ENCODE results near the gene ANKRD53.
"Not testable (repeated sequence)": the region's sequence is repeated elsewhere in the genome, so short reads cannot be mapped to it uniquely, and the experiment has no call there.

Gene ANKRD53

DNA sequence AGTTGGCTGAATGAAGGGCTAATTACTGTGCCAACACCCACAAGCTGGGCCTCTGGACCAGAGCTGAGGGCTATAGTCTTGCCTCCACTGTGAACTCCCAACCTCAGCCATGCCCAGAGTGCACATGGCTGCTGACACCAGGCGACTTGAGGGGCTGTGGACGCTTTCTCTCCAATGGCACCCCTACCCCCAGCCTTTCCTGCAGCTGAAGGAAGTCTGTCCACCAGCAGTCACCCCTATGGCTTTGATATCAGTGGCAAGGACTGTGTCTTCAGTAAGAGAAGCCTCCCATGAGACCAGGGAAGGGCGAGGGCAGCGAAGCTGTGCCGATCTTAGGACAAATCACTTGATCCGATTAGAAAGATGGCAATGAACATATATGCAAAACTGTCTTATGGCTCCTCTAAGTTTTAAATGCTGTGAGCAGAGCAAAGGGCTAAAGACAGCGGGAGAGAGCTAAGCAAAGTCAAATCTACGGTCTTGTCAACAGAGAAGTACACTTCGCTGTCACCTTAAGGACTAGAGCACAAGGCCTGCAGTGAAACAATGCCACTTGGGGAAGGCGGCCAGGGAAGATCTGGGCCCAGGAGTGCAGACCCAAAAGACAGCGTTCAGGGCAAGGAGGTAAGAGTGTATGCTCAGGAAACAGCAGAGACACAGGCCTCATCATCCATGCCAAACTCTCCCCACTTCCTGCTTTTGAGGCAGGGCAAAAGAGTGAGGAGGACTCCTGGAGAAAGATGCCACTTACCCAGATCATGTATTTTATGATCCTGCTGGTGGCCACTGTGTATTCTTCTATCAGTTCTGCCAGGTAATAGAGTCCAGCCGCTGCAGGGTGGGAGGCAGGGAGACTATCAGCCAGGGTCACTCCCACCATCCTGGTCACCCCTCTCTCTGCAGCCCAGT lies 14.8 kb downstream of the ANKRD53 start:
- no peak for DNase-seq

DNA sequence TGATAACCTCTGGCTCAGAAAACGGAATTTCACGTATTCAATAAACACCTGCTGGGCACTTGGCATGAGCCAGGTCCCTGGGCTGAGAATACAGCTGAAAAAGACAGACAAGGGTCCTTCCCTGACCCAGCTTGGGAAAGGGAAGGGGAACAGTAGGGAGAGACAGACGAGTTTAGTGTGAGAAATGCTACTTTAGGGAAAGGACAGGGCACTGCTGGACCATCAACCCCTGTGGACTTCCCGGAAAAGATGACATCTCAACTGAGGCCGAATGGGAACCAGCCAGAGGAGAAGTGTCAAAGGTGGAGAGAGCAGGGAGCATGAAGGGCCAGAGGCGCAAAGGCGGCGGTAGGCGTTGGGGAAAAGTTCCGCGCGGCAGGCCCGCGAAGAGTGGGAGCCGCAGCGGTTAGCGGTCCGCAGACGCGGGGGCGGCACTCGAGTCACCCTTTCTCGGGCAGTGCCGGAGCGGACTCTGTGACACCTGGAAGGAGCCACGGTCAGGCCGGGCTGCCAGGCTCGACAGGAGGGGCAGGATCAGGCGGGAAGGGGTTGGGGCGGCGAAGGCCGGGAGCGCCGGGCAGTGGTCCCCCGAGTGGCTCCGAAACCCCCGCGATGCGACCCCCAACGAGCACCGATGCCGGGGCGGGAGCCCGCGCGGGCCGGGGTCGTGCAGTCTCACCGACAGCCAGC lies 15.7 kb downstream of the ANKRD53 start:
- no peak for DNase-seq

DNA sequence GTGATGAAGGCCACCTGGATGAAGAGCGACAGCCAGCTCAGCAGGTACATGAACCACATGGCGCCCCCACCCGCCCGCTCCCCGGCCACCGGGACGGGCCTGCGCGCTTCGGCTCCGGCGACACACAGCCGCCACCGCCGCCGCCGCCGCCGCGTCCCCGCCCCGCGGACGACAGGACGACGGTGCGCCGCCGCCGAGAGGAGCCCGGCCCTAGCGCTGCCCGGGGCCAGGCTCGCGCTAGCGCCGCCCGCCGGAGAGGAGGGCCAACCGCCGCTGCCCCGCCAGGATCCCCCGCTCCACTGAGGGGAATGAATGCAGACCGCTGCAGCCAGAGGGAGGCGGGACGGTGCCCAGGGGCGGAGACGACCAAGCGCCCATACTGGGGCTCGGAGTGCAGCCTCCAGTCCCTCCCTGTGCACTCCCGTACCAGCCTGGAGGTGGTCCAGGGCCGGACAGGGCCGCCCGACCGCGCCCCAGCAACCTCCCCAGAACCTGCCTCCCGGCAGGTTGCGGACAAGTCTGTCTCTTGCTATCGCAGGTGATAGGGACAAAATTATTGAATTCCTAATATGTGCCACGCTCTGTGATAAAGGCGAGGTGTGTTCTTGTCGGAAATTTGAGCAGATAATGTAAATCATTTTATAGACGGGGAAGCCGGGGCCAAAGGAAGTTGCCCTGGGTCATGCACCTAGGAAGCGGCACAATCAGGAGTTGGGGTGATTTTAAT lies 16.4 kb downstream of the ANKRD53 start, which contains the start of gene TEX261:
Gene TEX261, minus strand, starts transcription at position 175 of the 727 bp plus-strand sequence. Its CDS starts 116 bp downstream, at position 59.
- peak; percentile 87 for DNase-seq

DNA sequence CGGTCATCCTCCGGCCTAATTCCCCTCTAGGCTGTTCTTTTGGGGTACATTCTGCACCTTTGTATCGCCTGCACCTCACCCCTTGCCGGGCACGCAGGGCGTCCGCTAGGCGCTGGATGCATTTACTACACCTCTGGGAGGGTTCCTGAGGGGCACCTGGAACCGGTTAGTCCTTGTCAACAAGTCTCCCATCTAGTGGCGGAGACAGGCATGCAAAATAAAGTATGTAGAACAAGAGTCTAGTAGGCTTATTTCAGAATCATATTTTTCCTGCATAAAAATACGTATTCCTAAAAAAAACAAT lies 16.9 kb downstream of the ANKRD53 start:
- DNase-seq = peak; percentile 27

DNA sequence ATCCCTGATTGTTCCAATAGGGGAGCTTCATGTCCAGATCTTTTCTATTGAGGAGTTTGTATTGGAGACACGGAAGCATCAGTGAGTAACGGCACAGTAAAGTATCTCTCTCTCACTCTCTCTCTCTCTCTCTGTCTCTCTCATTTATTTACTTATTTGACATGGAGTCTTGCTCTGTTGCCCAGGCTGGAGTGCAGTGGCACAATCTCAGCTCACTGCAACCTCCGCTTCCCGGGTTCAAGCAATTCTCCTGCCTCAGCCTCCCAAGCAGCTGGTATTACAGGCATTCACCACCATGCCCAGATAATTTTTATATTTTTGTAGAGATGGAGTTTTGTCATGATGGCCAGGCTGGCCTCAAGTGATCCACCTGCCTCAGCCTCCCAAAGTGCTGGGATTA lies 20.5 kb downstream of the ANKRD53 start:
- DNase-seq = not testable (repeated sequence)

DNA sequence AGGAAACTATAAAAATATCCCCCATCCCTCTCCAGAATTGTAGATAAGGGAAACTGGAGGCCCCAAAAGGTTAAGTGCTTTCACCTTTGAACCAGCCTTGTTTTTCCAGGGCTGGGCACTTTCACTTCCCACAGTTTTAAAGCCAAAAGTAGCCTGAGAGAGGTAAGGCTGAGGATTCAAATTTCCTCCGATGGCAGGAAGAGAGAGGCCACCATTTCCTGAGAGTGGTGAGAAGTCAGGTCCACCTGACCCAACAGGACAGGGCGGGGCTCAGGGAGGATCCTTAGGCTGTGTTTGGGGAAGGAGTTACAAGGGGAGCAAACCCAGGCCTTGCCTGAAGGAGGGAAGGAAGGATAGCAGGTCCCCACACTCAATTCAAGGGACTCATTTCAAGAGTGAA lies 20.9 kb downstream of the ANKRD53 start:
- DNase-seq = no peak

DNA sequence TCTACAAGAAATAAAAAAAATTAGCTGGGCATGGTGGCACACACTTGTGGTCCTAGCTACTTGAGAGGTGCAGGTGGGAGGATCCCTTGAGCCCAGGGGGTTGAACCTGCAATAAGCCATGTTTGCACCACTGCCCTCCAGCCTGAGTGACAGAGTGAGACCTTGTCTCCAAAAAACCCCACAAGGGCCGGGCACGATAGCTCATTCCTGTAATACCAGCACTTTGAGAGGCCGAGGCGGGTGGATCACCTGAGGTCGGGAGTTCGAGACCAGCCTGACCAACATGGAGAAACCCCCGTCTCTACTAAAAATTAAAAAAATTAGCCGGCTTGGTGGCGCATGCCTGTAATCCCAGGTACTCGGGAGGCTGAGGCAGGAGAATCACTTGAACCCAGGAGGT lies 21.5 kb downstream of the ANKRD53 start:
- DNase-seq = not testable (repeated sequence)

DNA sequence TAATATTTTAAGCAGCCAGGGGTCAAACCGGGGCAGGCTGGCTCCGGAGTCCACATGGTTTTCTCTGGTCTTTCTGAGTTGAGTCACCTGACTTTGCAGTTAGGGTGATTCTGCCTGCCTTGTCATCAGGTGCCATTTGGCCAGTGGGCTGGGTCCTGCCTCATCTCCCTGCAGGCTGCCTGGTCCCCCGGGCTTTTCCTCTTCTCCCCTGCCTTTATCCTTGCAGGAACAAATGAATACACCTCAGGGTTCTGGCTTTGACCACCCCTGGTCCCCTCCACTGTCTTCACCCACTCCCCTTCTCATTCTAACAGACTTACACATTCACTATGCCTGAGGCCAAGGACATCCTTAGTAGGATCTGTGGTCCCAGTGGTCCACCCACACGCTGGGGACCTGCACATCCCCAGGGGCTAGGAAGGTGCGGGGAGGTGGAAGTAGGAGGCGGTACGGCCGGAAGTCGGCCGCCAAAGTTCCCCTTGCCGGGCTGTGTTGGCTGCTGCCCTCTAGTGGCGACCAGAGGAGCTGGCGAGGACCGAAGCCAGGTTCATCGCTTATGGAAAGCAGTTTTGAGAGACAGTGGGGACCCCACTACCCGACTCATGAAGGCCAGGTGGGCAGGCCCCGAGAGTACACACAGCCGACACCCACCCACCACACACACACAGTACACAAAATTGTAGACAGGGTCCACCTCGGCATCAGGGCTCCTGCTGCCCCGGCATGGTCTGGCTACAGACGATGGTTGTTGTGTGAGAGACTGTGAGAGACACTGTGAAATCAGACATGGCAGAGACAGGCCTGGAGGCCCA lies 22.6 kb downstream of the ANKRD53 start:
- DNase-seq = peak; percentile 68

DNA sequence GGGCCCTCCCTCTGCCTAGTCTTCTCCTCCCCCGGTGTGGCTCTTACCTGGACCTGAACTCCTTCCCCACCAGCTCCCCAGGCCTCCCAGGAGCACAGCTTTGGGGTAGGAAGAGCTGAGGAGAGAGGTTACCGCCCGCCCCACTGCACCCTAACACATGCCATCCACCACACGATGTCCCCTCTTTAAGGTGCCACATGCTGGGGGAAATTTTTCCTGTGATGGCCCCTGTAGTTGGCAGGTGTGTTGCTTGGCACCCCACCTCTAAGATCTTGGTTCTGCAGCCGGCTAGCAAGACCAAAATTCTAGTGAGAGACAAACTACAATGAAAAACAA lies 23.1 kb downstream of the ANKRD53 start:
- no peak for DNase-seq

DNA sequence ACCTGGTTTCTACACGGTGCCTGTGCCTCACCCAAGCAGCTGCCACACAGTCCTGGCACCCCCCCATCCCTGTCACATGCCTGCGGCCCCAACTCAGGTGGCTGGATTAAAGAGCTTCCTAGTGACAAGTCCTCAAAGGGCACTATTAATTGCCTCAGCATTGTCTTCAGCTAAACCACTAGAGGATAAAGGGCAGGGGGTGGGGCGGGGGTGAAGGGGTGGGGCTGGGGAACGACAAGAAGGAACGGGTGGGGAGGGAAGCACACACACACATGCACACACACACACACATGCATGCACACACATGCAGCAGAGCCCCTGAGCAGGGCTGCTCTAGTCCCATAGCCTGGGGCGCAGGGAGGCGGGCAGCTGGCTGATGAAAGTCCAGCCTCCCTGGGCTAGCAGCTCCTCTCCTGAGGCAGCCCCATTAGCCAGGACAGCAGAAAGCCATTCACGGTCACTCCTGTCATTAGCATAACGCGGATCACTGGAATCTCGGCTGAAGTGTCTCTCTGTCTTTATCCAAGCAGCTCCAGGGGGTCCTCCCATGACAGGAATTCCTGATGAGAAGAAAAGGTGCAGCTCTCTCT lies 23.6 kb downstream of the ANKRD53 start:
- no peak for DNase-seq

DNA sequence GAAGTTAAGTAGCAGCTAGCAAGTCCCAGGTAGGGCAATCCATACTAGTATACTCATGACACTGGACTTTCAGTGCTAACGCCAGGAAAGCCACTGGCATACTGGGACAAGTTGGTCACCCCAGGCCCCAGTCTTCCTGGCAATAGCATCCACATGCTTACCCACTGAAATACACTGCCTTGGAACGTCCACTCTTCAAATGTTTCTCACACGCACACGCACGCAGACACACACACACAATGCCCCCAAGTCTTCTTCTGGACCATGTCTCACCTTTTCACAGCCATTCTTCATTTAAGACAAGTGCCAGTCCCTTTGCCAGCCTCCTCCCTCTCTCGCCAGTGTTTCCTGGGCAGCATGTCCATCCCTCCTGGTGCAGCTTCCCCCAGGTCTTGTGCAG lies 25.0 kb downstream of the ANKRD53 start:
- no peak for DNase-seq

DNA sequence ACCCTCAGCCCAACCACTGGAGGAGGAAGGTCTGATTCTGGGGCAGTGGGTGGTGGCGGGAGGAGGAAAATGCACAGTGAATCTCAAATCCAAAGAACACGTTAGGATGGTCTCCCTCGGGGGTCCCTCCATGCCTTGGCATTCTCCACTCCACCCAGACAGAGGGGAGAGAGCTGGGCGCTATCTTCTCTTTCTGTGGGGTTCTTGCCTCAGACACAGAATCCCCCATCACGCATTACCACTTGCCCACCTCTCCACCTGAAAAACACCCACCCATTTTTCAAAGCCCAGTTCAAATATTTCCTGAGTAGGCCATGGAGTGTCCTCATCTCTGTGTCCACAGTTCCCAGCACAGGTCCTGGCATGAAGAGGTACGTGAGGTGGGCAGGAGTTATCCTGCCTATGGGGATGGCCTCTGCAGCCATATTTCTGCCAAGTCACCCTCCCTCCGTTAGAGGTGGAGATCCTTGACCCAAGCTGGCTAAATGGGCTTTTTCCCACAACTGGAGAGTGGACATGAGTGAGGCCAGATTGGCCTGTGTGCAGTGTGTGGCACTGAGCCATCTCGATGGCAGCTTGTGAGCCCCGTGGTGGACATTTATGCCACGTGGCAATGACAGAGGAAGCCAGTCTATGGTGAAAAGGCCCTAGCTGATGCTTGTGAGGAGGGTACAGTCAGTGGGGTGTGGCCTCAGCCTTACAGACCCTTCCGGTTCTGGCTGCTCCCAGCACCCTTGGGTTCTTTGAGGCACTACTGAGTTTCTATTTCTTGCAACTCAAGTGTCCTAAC lies 25.7 kb downstream of the ANKRD53 start:
- no peak for DNase-seq

DNA sequence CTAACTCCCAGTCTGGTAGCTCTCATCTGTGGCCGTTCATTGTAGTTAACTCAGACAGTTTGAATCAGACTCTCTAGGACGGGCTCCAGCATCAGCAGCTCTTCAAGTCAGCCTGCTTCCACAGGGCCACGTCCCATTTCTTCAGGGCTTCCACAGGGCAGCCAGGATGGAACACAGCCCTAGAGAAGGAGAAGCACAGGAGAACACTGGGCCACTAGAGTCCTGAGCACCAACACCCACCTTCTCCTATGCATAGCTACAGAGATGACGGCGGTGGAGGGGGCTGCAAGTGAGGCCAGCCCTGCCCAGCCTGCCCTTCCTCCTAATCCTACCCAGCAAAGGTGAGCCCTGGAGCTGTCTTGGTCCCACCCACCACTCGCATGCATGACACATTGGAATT lies 26.4 kb downstream of the ANKRD53 start:
- DNase-seq = no peak

DNA sequence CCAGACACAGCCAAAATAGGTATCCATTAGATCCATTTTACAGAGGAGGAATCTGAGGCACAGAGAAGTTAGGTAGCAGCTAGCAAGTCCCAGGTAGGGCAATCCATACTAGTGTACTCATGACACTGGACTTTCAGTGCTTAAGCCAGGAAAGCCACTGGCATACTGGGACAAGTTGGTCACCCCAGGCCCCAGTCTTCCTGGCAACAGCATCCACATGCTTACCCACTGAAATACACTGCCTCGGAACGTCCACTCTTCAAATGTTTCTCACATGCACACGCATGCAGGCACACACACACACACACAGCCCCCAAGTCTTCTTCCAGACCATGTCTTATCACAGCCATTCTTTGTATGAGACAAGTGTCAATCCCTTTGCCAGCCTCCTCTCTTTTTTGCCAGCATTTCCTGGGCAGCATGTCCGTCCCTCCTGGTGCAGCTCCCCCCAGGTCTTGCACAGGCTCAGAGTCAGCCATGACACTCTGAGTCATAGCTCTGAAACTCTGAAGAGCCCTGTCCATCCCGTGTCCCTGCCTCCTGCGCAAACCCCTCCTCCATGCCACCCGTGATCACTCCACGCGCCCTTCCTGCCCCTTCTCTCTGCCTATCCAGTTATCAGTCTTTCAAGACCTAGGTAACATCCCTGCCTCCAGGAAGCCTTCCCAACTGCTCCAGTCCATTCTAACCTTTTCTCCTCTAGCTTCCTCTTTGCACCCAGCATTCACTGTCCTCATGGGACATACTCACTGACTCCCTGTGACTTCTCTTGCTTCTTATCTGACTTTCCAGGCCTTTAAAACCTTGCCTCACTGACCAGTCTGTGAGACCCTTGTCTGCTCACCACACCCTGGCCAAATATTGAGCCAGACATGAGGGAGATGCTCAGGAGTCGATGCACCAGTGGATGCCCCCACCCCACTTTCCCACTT lies 27.1 kb downstream of the ANKRD53 start:
- DNase-seq = no peak

DNA sequence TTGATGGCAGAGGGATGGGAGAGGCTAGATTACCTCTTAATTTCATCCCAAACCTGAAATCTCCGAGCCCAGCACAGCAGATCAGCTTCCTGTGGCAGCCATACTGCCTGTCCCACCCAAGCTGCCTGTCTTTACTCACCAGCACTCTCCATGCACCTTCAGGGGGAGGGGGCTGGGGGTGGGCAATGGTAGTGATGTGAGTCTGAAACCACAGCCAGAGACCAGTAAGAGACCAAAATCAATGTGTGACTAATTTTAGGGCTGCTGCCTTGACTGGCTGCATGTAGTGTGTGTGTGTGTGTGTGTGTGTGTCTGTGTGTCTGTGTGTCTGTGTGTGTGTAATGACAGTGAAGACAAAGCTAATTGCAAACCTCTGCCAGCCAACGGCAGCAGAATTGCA lies 27.9 kb downstream of the ANKRD53 start:
- DNase-seq = no peak

DNA sequence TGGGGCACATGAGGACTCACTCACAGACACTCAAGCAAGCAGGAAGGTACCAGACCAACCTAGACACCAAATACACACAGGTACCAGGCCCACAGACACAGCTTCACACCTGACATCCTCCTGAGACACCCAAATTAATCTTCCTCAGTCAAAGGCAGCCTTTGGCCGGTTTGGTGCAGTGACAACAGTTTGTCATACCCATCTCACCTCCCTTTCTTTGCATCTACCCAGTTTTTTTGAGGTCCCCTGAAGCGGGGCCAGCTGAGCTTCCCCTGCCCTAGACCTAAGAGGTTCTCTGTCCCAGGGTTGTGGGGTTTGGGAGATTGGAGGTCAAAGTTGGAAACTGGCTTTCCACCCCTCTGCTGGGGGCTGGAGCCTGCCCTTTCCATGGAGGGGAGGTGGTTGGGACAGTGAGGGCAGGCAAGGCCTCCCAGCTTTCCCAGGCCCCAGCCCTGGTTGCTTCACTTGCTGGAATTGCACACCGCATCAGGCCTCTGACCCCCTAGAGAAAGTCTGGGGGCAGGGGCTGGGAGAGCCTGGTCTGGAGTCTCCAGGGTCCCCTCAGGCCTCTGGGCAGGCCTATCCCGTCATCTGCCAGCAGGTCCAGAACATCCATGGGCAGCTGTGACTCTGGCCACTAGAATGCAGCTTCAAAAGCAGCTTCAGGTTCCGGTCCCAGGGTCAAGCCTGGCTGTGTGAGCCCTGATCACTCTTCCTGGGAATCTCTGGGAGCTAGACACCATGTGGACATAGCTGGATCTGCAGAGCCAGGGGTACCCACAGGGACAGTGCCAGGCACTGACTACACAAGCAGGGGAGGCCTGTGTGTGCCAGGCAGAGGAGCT lies 28.7 kb downstream of the ANKRD53 start:
- DNase-seq = no peak

DNA sequence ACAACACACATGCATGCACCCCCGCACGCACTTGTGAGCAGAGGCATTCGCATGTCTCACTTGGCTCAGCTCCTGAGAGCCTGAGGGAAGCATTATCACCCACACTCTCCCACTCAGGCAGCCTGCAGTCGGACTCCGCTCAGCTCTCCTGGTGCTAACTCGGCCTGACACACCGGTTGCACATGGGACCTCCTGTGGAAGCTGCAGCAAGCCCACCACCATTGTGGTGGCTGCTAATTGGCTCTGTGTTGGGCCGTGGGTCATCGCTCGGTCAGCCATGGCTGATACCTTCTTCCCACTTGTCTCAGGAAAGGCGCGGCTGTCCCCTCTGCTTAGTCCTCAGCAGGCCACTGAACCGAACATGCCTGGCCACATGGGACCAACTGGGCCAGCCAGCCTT lies 29.9 kb downstream of the ANKRD53 start:
- no peak for DNase-seq

DNA sequence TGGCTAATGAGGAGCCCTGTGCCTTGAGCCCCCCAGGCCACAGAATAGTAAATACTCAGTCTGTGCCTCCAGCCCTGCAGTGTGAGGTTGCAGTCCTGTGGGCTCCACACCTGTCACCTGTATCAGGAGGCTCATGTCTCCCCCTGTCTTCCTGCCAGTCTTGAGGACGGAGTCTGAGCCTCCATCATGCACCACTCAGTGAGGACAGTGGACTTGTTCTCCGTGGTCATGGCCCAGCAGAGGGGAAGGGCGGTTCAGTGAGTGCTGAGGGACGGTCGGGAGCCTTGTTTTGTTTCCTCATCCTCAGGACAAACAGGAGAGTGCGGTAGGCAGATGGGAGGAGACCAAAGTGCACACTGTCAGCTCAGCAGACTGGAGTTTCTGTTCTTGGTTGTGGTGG lies 33.4 kb downstream of the ANKRD53 start:
- DNase-seq = not testable (repeated sequence)

DNA sequence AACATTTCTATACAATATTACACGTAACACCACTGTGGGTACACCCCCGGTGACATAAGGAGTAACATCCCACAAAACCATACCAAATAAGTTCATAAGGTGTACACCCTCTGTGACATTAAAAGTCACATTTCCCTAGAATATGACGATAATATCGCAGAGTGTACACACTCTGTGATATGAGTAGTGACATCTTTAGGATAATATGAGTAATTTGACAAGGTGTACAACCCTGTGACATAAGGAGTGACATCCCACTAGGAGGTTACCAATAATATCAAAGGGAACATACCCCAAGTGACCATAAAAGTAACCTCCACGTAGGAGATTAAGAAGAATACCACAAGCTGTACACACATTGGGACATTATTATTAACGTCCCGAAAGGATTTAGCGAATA lies 40.2 kb downstream of the ANKRD53 start:
- DNase-seq = no peak
